Neural cell (in vitro differentiated cells): ENCODE measurements around the gene RAB44. TPM values are rescaled to one million over a fixed set of nuclear protein-coding genes. Genes with fewer than 3 reads are reported as not detected.

Experiments
- H2AFZ ChIP-seq: fragments of 200-600, 300-800 bp; sonication (generic), shearing (Covaris generic); 2 replicates; pipeline ENCODE4 v1.6.0; 2014; ENCODE audit warnings: low read depth, mild to moderate bottlenecking, antibody characterized with exemption, low read length, moderate library complexity
- H3F3A ChIP-seq: fragments of 200-600 bp; shearing (Covaris generic); 2 replicates; pipeline ENCODE4 v1.6.1; 2016; ENCODE audit warnings: mild to moderate bottlenecking, moderate library complexity, mixed read lengths, antibody characterized with exemption, low read length; ENCODE audit not compliant: insufficient read depth, poor library complexity, severe bottlenecking
- H3K27ac ChIP-seq: fragments of 200-600, 300-800 bp; sonication (generic), shearing (Covaris generic); 2 replicates; pipeline ENCODE4 v1.5.1; 2014; ENCODE audit warnings: mild to moderate bottlenecking, low read length, moderate library complexity
- H3K27me3 ChIP-seq: fragments of 300-800, 200-600 bp; sonication (generic), shearing (Covaris generic); 2 replicates; pipeline ENCODE4 v1.6.0; 2014; ENCODE audit warnings: mild to moderate bottlenecking, low read depth, low read length, moderate library complexity; ENCODE audit not compliant: insufficient read depth
- H3K36me3 ChIP-seq: fragments of 300-800, 200-600 bp; sonication (generic), shearing (Covaris generic); 2 replicates; pipeline ENCODE4 v1.5.1; 2014; ENCODE audit warnings: mild to moderate bottlenecking, antibody characterized with exemption, low read length, moderate library complexity; ENCODE audit not compliant: insufficient read depth
- H3K4me2 ChIP-seq: fragments of 300-800, 200-600 bp; sonication (generic), shearing (Covaris generic); 2 replicates; pipeline ENCODE4 v1.6.0; 2014; ENCODE audit warnings: mild to moderate bottlenecking, low read length
- H3K4me3 ChIP-seq: fragments of 300-800, 200-600 bp; sonication (generic), shearing (Covaris generic); 2 replicates; pipeline ENCODE4 v1.5.1; 2014; ENCODE audit warnings: mild to moderate bottlenecking, low read length, moderate library complexity
- H3K79me2 ChIP-seq: fragments of 200-600 bp; shearing (Covaris generic); replicated peaks from 2 replicates; pipeline ENCODE4 v1.6.0; 2014; ENCODE audit warnings: mild to moderate bottlenecking, low read length, moderate library complexity; ENCODE audit not compliant: insufficient read depth
- H3K9ac ChIP-seq: fragments of 300-800, 200-600 bp; sonication (generic), shearing (Covaris generic); 2 replicates; pipeline ENCODE4 v1.6.1; 2016; ENCODE audit warnings: mild to moderate bottlenecking, low read length, mixed read lengths
- H3K9me2 ChIP-seq: fragments of 200-600 bp; shearing (Covaris generic); 2 replicates; pipeline ENCODE4 v1.6.1; 2016; ENCODE audit warnings: mild to moderate bottlenecking, low read length, mixed read lengths; ENCODE audit not compliant: insufficient read depth
- H3K9me3 ChIP-seq: fragments of 200-600, 300-800 bp; sonication (generic), shearing (Covaris generic); 2 replicates; pipeline ENCODE4 v1.6.1; 2016; ENCODE audit warnings: mild to moderate bottlenecking, mixed run types, low read length, moderate library complexity, mixed read lengths
- H4K20me1 ChIP-seq: fragments of 200-600 bp; shearing (Covaris generic); 2 replicates; pipeline ENCODE4 v1.6.1; 2016; ENCODE audit warnings: mild to moderate bottlenecking, mixed run types; ENCODE audit not compliant: insufficient read depth
- EP300 ChIP-seq: fragments of 450-650 bp; conservative IDR thresholded peaks from 2 replicates; pipeline ENCODE4 v1.6.1; 2014; ENCODE audit warnings: antibody characterized with exemption, mild to moderate bottlenecking, moderate library complexity; ENCODE audit not compliant: poor library complexity, severe bottlenecking
- EZH2 ChIP-seq: fragments of 200-600, 300-800 bp; shearing (Covaris generic), sonication (generic); IDR thresholded peaks from 2 replicates; pipeline ENCODE4 v1.6.1; 2014; ENCODE audit warnings: antibody characterized with exemption, low read length, borderline replicate concordance, mild to moderate bottlenecking; ENCODE audit not compliant: insufficient read depth, poor library complexity, severe bottlenecking
- MXI1 ChIP-seq: fragments of 450-650 bp; conservative IDR thresholded peaks from 2 replicates; pipeline ENCODE4 v1.6.1; 2014; ENCODE audit warnings: antibody characterized with exemption, mild to moderate bottlenecking; ENCODE audit not compliant: poor library complexity, severe bottlenecking
- POLR2AphosphoS5 ChIP-seq: IDR thresholded peaks from 2 replicates; pipeline ENCODE4 v1.6.1; 2012
- RAD21 ChIP-seq: fragments of 450-650 bp; conservative IDR thresholded peaks from 2 replicates; pipeline ENCODE4 v1.6.1; 2014; ENCODE audit warnings: antibody characterized with exemption, mild to moderate bottlenecking, moderate library complexity
- SMC3 ChIP-seq: fragments of 450-650 bp; conservative IDR thresholded peaks from 2 replicates; pipeline ENCODE4 v1.6.1; 2014; ENCODE audit warnings: antibody characterized with exemption, mild to moderate bottlenecking, moderate library complexity; ENCODE audit not compliant: poor library complexity
- TAF1 ChIP-seq: IDR thresholded peaks from 2 replicates; pipeline ENCODE4 v1.6.1; 2012; ENCODE audit warnings: low read depth
- polyA plus RNA-seq: library from polyadenylated mRNA; depleted of rRNA; stranded (reverse); fragments of >200 nt; gene quantifications from 2 replicates; pipeline ENCODE4 v1.2.3, GENCODE V29; 2014
- TF ChIP-seq, protein P1 (sequence below): IDR thresholded peaks from 2 replicates; pipeline ENCODE4 v1.6.1; 2012; ENCODE audit warnings: borderline replicate concordance
- TF ChIP-seq, protein P2 (sequence below): fragments of 450-650 bp; IDR thresholded peaks from 2 replicates; pipeline ENCODE4 v1.5.1; 2014; ENCODE audit warnings: antibody characterized with exemption, mild to moderate bottlenecking, moderate library complexity; ENCODE audit not compliant: poor library complexity, severe bottlenecking

RAB44 gene
- polyA plus RNA-seq, 1 donor from 2014 or later: not detected

DNA sequence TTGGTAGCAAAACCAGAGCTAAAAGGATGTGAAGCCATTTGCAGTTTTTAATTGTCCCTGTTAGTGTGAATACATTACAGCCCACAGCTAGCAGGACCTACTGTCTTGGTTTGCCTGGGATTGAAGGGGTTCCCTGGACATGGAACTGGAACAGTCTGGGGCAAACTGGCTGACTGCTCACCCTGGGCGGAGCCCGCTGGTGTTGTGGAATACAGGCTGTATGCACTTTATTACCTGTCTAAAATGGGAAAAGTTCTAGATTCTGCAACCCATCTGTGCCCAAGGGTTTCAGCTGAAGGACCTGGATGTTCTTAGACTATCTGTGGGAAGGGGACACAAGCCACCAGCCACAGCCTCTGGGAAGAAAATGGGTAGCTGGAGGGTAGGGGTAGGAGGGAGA, 31.3 kb upstream of the RAB44 start:
- no peaks in the 10 kb centered on the region for H3K27me3 ChIP-seq
- no peaks in the 10 kb centered on the region for H4K20me1 ChIP-seq
- TF ChIP-seq RAD21 (no peak), MXI1 (no peak), SMC3 (no peak), POLR2AphosphoS5 (no peak), EP300 (no peak), EZH2 (no peak), TAF1 (no peak)
- TF ChIP-seq, protein P1, sequence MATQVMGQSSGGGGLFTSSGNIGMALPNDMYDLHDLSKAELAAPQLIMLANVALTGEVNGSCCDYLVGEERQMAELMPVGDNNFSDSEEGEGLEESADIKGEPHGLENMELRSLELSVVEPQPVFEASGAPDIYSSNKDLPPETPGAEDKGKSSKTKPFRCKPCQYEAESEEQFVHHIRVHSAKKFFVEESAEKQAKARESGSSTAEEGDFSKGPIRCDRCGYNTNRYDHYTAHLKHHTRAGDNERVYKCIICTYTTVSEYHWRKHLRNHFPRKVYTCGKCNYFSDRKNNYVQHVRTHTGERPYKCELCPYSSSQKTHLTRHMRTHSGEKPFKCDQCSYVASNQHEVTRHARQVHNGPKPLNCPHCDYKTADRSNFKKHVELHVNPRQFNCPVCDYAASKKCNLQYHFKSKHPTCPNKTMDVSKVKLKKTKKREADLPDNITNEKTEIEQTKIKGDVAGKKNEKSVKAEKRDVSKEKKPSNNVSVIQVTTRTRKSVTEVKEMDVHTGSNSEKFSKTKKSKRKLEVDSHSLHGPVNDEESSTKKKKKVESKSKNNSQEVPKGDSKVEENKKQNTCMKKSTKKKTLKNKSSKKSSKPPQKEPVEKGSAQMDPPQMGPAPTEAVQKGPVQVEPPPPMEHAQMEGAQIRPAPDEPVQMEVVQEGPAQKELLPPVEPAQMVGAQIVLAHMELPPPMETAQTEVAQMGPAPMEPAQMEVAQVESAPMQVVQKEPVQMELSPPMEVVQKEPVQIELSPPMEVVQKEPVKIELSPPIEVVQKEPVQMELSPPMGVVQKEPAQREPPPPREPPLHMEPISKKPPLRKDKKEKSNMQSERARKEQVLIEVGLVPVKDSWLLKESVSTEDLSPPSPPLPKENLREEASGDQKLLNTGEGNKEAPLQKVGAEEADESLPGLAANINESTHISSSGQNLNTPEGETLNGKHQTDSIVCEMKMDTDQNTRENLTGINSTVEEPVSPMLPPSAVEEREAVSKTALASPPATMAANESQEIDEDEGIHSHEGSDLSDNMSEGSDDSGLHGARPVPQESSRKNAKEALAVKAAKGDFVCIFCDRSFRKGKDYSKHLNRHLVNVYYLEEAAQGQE: no peak
- TF ChIP-seq, protein P2, sequence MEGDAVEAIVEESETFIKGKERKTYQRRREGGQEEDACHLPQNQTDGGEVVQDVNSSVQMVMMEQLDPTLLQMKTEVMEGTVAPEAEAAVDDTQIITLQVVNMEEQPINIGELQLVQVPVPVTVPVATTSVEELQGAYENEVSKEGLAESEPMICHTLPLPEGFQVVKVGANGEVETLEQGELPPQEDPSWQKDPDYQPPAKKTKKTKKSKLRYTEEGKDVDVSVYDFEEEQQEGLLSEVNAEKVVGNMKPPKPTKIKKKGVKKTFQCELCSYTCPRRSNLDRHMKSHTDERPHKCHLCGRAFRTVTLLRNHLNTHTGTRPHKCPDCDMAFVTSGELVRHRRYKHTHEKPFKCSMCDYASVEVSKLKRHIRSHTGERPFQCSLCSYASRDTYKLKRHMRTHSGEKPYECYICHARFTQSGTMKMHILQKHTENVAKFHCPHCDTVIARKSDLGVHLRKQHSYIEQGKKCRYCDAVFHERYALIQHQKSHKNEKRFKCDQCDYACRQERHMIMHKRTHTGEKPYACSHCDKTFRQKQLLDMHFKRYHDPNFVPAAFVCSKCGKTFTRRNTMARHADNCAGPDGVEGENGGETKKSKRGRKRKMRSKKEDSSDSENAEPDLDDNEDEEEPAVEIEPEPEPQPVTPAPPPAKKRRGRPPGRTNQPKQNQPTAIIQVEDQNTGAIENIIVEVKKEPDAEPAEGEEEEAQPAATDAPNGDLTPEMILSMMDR: no peak
- no peaks in the 10 kb centered on the region for H3K36me3 ChIP-seq
- H3F3A ChIP-seq: no peaks in the 10 kb centered on the region
- no peak overlapping the region for H3K27ac ChIP-seq
- no peaks in the 10 kb centered on the region for H3K9me2 ChIP-seq
- H3K9me3 ChIP-seq: no peaks in the 10 kb centered on the region
- no peak overlapping the region for H3K4me2 ChIP-seq
- H2AFZ ChIP-seq: no peak overlapping the region
- no peak overlapping the region for H3K4me3 ChIP-seq
- H3K79me2 ChIP-seq: no peaks in the 10 kb centered on the region
- no peak overlapping the region for H3K9ac ChIP-seq

DNA sequence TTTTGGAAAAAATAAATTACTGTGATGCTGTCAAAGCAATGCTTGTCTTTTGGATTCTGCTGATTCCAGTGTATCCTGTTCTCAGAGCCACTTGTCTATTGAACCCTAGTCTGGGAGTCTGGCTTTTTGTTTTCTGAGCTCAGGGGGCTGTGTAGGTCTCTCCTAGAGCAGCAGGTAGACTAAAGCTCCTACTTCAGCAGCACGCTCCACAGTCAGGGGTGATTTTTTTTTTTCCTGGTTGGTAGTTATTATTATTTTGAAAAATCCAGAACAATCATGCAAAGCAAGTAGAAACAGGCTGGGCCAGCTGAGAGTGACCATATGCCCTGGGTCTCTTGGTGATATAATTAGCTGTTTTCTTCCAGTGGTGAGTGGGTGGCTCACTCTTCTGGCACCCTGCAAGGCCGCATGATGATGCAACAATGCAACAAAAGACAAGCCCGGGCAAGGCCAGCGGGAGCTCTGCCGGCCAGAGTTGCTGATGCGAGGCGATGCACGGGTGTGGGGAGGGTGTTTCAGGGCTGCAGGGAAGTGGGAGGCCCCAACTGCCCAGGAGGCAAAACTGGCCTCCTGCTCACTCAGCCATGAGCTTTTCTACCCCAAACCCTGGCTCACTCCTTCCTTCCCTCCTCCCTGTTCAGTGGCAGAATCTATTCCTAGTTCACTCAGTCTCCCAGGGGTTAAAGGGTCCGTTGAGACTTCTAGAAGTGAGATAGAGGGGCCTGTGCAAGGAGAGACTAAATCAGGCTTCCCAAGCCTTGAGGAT, 30.6 kb upstream of the RAB44 start:
- Histone ChIP-seq H3F3A (no peaks in the 10 kb centered on the region), H3K36me3 (no peaks in the 10 kb centered on the region), H4K20me1 (no peaks in the 10 kb centered on the region), H3K9me2 (no peaks in the 10 kb centered on the region), H3K27me3 (no peaks in the 10 kb centered on the region), H2AFZ (no peak overlapping the region), H3K4me3 (peak overlapping the region; percentile 14), H3K4me2 (no peak overlapping the region), H3K79me2 (no peaks in the 10 kb centered on the region), H3K27ac (peak overlapping the region; percentile 19), H3K9ac (peak overlapping the region; percentile 15), H3K9me3 (no peaks in the 10 kb centered on the region)
- no peak for TF ChIP-seq MXI1
- no peak for TF ChIP-seq RAD21
- TF ChIP-seq SMC3: no peak
- TF ChIP-seq, protein P2: no peak
- TF ChIP-seq EP300: no peak
- no peak for TF ChIP-seq EZH2
- TF ChIP-seq, protein P1: no peak
- TF ChIP-seq TAF1: no peak
- TF ChIP-seq POLR2AphosphoS5: no peak
